Umbilical cord (tissue), 2 donors: ENCODE results near the gene GPANK1. TPM values are rescaled to one million over a fixed set of nuclear protein-coding genes. Genes with fewer than 3 reads are reported as not detected.
"Not testable (repeated sequence)": the region's sequence is repeated elsewhere in the genome, so short reads cannot be mapped to it uniquely, and the experiment has no call there.

Source experiments
- DNase-seq: peaks from one replicate; pipeline ENCODE4 v3.0.0-alpha.2; 2015; ENCODE audit warnings: low spot score
- total RNA-seq: library from RNA; depleted of rRNA; stranded (reverse); fragments of >200 nt; gene quantifications from one replicate; pipeline ENCODE4 v1.2.3, GENCODE V29; 2014; ENCODE audit warnings: low replicate concordance; ENCODE audit not compliant: insufficient read depth

Gene GPANK1
- total RNA-seq = 9.6 TPM

- peak; percentile 99 for DNase-seq
Observed at GRCh38 chr6:31664790-31665500, at the start of gene GPANK1. Gene GPANK1, minus strand, starts transcription at chr6:31664997. Its CDS starts 519 bp downstream, at chr6:31664478.

DNA sequence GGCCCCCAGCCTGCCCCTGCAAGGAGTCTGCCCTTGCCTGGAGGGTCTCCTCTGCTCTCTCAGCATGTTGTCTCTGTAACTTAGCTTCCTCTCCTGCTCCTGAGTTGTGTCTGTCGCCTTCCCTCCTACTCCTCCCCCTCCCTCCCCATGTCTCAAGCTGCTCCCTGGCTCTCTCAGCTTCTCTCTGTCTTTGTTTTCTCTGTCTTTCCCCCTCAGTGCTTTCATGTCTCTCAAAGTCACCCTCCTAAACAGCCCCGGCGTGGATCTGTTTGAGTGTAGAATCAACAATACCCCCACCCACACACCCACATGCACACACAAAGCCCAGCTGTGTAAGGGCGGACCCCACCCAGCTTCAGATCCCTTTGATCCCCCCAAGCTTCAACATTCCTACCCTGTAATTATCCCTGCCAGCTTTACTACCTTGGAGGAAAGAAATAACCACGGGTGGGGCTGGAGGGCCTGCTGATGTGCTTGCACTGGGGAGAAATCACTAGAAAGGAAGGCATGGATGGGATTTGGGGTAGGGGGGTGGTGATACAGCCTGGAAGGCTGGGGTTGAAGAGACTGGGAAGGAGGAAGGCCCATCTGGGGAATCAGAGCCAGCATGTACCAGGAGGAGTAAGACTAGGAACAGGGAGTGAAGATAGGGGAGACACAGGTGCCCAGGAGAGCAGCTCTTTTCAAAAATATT, 49.3 kb upstream of the GPANK1 start:
- DNase-seq = peak; percentile 58

DNA sequence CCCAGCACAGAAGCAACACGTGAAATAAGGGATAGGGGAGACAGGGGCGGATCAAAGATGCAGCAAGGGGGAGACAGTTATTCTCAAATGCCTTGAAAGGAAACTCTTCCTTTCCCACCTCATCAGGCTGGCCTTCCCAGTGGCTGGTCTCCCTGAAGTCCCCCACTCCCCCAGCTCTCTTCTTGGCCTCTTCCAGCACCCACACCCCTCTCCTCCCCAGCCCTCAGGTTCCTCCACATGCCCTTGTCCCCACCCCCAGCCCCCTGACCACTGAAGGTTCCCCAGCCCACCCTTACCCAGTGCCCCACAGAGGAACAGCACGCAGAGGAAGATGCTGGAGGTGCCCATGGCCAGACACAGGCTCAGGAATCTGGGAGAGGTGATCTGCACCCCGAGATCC, 48.7 kb upstream of the GPANK1 start:
- DNase-seq = no peak

GRCh38 chr6:31712296-31712695, 47.5 kb upstream of the GPANK1 start:
- DNase-seq = no peak

- DNase-seq = no peak
Observed at GRCh38 chr6:31711233-31711632, 46.4 kb upstream of the GPANK1 start.

- no peak for DNase-seq
Observed at GRCh38 chr6:31710523-31711219, 45.9 kb upstream of the GPANK1 start.

DNA sequence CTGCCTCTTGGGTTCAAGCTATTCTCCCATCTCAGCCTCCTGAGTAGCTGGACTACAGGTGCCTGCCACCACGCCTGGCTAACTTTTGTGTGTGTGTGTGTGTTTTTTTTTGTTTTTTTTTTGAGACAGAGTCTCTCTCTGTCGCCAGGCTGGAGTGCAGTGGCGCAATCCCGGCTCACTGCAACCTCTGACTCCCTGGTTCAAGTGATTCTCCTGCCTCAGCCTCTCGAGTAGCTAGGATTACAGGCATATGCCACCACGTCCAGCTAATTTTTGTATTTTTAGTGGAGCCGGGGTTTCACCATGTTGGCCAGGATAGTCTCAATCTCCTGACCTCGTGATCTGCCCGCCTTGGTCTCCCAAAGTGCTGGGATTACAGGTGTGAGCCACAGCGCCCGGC, 44.4 kb upstream of the GPANK1 start:
- not testable (repeated sequence) for DNase-seq

DNA sequence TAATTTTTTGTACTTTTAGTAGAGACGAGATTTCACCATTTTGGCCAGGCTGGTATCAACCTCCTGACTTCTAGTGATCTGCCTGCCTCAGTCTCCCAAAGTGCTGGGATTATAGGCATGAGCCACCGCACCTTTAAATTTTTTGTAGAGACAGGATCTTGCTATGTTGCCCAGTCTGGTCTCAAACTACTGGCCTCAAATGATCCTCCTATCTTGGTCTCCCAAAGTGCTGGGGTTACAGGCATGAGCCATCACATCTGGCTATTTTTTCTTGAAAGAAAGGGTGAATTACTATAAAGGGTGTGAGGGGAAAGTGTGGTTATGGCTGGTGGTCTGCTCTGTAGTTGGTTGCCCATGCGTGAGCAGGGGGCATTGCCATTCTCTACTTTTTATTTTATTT, 43.4 kb upstream of the GPANK1 start:
- DNase-seq = no peak

DNA sequence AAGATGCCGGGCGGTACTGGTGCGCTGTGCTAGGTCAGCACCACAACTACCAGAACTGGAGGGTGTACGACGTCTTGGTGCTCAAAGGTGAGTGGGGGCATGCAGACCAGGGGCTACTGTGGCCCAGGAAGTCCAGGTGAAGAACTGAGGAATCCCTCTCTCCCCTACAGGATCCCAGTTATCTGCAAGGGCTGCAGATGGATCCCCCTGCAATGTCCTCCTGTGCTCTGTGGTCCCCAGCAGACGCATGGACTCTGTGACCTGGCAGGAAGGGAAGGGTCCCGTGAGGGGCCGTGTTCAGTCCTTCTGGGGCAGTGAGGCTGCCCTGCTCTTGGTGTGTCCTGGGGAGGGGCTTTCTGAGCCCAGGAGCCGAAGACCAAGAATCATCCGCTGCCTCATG, 42.9 kb upstream of the GPANK1 start:
- DNase-seq = no peak

DNA sequence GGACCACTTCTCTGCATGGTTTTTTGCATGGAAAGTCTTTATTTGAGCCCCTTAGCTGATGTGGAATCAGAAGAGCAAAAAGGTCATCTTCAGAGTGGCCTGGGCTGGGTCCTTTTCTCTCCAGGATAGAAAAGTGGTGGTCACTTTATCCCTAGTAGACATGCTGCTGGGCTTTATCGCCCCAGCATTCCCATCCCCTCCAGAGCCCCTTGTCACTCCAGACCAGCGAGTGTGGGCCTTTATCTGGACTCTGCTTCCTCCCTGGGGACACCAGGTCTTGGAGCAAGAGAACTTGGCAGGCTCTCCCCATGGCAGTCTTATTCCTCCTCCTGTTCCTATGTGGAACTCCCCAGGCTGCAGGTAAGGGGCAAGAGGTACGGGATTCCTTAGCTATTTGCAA, 41.8 kb upstream of the GPANK1 start, which contains the start of gene LY6G6F:
LY6G6F (plus strand) TSS at position 268 of the 400 bp plus-strand sequence; CDS start at position 309, 41 bp downstream.
- no peak for DNase-seq

GRCh38 chr6:31705931-31706330, 41.1 kb upstream of the GPANK1 start:
- DNase-seq = no peak

- peak; percentile 99 for DNase-seq
Observed at GRCh38 chr6:31702819-31703716, 38.3 kb upstream of the GPANK1 start, which contains the start of gene ABHD16A. Gene ABHD16A, minus strand, starts transcription at chr6:31703324. Its CDS starts 43 bp downstream, at chr6:31703281.

- no peak for DNase-seq
Observed at GRCh38 chr6:31702405-31702818, 37.6 kb upstream of the GPANK1 start.

- no peak for DNase-seq
Observed at GRCh38 chr6:31701666-31702404, 37.0 kb upstream of the GPANK1 start.

- DNase-seq = no peak
Observed at GRCh38 chr6:31700740-31701401, 36.1 kb upstream of the GPANK1 start.

GRCh38 chr6:31697555-31697954, 32.8 kb upstream of the GPANK1 start:
- DNase-seq = no peak

DNA sequence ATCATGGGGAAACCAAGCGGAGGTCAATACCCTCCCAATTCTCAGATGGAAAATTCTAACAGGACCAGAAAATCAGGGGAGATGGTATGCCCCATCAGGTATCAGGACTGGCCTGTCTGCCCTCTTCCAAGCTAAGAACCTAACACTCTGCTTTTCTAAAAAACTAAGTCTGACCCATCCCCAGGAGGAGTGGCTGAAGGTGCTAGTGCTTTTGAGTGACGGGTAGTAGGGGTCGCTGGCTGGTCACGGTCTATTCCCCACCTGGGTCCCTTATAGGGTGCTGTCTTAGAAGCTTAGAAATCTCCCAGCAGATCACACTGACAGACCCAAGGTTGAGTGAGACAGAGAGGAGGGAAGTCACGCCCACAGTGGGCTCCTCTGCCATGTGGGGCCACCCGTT, 28.7 kb upstream of the GPANK1 start:
- DNase-seq = no peak

DNA sequence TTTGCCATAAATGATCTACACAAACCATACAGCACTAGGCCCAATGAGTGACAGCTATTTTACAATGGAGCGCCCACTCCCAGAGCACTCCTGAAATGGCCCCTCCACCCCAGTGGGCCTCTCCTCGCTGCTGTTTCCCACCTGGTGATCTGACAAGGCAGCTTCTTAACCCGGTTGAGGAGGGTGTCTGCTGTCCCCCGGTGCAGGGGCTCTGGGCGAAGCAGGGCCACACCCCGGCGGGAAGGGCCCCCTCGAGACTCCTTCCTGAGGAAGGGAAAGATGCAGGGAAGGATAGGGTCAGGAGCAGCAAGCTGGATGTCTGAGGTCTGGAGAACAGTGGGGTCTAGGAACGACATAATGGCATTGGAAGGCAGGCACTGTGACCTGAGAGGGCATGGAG, 28.1 kb upstream of the GPANK1 start:
- DNase-seq = no peak

DNA sequence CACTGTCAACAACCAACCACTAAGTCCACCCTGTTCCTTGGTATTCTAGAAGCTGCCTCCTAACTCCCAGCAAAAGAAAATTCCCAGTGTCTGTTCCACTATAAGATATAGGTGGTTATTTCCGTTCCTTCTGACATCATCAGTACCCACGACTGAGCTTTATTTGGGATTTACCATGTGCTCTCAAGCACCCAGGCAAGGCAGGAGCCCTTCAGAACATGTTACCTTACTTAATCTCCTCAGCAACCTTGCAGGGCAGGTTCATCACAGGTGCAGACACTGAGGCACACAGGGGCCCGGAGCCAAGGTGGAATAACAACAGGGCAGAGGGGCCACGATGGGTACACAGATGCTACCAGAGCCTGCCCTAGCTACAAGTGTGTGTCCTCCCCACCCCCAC, 27.6 kb upstream of the GPANK1 start:
- no peak for DNase-seq

DNA sequence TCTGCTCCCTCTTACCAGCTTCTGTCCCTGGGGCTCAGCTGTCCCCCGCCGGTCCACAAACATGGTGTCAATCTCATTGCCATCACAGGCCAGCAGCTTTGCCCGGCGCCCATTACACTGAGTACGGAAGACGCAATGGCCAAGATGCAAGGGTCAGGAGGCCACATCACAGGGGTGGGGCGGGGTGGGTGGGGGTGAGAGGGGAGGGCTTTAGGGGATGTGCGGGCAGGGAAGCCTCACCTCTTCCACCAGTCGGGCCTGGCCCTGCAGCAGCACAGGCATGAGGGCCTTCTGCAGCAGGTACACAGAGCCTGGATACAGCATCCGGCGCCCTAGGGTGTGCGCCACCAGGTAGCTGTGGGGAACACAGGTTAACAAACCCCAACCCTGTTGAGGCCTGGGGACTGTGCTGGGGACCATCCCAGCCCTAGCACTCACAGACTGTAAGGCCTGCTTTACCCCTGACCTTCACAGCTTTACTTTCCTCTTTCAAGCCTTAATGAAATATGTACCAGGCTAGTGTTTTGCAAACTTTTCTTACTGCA, 26.8 kb upstream of the GPANK1 start:
- no peak for DNase-seq
